GM21786 (cell line): ENCODE data around the gene VPS18.
"Not testable (repeated sequence)": the region's sequence is repeated elsewhere in the genome, so short reads cannot be mapped to it uniquely, and the experiment has no call there.

ENCODE experiments used
- ATAC-seq: cut with Tn5 transposase; IDR thresholded peaks from one replicate; pipeline ENCODE4 v1.9.1; 2021; ENCODE audit not compliant: unreplicated experiment

The VPS18 gene, protein sequence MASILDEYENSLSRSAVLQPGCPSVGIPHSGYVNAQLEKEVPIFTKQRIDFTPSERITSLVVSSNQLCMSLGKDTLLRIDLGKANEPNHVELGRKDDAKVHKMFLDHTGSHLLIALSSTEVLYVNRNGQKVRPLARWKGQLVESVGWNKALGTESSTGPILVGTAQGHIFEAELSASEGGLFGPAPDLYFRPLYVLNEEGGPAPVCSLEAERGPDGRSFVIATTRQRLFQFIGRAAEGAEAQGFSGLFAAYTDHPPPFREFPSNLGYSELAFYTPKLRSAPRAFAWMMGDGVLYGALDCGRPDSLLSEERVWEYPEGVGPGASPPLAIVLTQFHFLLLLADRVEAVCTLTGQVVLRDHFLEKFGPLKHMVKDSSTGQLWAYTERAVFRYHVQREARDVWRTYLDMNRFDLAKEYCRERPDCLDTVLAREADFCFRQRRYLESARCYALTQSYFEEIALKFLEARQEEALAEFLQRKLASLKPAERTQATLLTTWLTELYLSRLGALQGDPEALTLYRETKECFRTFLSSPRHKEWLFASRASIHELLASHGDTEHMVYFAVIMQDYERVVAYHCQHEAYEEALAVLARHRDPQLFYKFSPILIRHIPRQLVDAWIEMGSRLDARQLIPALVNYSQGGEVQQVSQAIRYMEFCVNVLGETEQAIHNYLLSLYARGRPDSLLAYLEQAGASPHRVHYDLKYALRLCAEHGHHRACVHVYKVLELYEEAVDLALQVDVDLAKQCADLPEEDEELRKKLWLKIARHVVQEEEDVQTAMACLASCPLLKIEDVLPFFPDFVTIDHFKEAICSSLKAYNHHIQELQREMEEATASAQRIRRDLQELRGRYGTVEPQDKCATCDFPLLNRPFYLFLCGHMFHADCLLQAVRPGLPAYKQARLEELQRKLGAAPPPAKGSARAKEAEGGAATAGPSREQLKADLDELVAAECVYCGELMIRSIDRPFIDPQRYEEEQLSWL

DNA sequence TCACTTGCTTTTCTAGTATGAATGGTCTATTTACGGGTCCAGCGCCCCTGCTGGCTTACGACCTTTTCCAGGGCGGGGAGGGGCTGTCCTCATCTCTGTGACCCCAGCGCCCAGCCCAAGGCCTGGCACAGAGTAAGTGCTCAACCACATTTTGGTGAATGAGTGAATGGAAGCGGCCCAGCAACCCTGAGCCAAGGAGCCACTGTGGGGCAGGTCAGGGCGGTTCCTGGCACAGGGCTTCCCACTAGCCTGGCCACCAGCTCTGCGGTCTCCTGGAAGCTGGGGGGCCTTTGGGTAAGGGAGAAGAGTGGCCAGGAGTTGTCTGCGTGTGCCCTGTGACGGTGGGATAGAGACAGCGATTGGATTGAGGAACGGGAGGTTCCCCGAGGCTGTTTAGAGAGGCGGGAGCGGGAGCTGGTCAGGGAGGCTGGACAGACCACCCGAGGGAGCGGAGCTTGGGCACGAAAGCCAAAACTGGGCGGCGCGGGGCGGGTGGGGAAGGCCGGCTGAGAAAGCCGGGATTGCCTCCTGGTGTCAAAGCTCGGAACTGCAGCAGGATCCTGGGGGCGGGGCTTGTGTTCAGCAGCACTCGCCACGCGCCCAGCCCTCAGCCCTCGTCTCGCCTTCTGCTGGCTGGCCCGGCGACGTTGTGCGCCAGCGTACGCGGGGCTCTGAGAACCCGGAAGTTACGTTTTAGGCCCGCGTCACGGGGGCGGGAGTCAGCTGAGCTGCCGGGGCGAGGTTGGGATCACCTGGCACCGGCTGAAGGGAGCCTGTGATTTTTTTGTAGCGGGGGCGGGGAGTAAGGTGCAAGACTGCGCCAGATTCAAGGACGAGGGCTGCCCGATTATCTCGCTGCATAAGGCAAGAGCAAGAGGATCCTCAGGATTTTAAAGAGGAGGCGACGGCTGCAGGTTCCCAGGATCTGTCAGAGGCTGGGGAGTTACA is at the start of gene VPS18:
TSS of gene VPS18 (plus strand) at position 718 of the 948 bp plus-strand sequence. CDS start 319 bp downstream, outside the sequence.
- peak; percentile 82 for ATAC-seq

DNA sequence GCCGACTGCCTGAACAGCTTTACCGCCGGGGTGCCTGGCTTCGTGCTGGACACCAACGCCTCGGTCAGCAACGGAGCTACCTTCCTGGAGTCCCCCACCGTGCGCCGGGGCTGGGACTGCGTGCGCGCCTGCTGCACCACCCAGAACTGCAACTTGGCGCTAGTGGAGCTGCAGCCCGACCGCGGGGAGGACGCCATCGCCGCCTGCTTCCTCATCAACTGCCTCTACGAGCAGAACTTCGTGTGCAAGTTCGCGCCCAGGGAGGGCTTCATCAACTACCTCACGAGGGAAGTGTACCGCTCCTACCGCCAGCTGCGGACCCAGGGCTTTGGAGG is 49.6 kb upstream of the VPS18 start:
- no peak for ATAC-seq

DNA sequence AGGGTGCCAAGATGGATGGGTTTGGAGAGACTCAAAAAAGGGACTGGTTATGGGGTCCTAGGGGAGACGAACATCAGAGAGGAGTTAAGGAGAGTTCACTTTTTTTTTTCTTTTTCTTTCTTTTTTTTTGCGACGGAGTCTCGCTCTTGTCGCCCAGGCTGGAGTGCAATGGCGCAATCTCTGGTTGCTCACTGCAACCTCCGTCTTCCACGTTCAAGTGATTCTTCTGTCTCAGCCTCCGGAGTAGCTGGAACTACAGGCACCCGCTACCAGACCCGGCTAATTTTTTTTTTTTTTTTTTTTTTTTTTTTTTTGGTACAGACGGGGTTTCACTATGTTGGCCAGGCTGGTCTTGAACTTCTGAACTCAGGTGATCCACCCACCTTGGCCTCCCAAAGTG is 49.2 kb upstream of the VPS18 start:
- no peak for ATAC-seq

DNA sequence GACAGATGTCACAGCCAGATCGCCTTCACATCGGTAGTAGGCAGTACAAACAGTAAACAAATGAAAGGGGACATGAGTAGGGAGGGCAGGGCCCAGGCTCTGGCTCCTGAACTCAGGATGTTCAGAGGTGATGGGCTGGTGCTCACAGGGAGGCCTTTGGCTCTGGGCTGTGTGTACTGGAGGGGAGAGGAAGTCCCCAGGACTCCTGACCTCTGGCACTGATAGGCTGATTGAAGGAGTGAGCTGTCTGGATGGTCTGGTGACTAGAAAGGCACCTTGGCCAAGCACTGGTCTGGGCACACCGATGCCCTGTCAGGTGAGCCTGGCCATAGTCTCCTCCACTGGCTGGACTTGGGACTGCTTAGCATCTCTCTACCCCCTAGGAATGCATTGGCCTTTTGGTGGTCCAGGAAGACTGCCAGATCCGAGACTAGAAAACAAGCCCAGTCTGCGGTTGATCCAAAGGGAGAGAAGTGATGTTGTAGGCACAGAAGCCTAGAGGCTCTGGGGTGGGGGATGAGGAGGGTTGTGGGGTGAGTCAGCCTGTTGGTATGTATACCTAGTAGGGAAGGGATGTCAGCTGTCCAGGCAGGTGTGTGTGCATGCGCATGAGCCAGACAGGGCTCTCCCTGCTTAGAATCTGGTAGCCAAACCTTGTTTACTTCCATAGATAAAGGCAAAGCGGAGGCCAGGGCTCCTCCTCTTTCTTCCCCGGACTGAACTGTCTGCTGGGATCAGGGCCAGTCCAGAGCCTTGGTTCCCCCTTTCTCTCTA is 48.6 kb upstream of the VPS18 start:
- ATAC-seq: no peak

DNA sequence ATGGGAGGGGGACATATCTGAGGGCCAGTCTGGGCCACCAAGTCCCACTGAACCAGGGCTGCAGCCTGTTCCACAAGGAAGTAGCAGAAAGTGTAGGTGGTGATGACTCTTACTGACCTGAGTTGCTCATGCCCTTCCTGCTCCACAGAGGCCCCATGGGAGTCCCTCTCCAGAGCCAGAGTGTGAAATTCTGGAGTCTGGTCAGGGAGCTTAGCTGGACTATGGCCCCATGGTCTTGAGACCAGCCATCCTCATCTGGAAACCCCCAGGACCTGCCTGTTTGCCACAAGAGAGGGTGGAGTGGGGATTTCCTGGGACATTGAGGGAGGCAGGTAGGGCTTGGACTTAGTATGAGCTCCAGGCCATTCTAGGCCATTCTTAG is 47.4 kb upstream of the VPS18 start:
- ATAC-seq: peak; percentile 5

DNA sequence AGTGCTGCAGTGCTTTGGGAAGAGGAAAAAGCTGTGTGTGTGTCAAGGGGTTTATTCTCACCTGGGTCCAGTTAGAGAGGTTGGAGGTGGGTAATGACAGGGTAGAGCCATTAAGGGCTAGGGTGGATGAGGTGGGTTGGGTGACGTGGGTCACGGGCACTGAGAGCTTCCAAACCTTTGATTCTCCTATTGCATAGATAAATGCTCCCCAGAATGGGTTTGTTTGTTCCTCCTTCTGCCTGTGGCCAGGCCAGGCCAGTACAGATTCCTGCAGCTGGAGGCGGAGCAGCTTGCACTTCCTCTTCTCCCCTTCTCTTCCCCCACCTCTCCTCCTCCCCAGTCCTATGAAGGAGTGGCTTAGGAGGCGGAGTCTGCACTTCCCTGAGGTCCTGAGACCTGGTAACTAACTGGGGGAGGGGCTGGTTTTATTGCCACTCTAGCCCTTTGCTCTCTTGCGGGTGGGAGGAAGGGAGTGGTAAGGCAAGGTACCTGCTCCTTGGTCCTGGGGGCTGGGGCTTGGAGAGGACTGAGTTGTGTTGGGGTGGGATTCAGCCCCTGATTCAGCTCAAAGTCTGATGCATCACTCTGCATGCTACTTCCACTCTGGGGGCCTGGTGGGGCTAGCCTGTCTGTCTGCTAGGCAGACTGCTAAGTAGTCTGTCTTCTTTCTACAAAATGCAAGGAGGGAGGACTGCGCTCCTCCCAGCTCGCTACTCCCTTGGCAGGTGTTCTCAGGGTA is 46.9 kb upstream of the VPS18 start:
- peak; percentile 71 for ATAC-seq

DNA sequence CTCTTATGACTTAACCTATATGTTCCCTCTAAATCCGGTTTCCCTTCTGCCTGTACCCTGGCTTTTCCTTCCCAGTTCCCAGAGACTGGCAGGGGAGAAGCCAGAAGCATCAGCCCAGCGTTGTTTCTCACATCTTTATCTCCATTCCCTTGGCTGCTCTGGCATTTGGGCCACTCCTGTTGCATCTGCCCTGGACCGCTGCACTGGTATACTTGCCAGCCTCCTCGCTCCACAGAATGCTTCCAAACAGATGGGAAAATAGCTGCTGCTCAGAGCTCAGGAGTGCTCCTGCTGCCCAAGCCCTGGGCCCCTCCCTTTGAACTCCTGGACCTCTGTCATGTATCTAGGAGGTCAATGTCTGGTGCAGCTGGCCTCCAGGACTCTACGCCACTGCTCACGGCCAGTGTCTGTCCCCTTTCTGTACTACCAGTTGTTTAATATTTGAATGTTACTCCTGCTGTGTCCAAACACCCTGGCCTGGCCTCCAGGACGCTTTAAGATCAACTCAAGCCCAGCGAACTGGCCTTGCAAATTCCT is 43.6 kb upstream of the VPS18 start:
- ATAC-seq: no peak

DNA sequence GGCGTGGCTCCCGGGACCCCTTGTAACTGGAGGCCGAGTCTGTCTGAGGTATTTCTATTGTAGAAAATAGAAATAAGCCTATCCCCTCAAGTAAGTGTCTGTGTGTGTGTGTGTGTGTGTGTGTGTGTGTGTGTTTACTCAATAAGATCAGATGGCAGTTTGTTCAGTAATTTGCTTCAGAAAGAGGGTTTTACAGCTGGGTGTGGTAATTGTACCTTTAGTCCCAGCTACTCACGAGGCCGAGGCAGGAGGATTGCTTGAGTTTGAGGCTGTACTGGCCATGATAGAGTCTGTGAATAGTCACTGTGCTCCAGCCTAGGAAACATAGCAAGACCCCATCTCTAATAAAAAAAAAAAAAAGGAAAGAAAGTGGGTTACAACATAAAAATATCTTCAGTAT is 41.7 kb upstream of the VPS18 start:
- ATAC-seq: no peak

DNA sequence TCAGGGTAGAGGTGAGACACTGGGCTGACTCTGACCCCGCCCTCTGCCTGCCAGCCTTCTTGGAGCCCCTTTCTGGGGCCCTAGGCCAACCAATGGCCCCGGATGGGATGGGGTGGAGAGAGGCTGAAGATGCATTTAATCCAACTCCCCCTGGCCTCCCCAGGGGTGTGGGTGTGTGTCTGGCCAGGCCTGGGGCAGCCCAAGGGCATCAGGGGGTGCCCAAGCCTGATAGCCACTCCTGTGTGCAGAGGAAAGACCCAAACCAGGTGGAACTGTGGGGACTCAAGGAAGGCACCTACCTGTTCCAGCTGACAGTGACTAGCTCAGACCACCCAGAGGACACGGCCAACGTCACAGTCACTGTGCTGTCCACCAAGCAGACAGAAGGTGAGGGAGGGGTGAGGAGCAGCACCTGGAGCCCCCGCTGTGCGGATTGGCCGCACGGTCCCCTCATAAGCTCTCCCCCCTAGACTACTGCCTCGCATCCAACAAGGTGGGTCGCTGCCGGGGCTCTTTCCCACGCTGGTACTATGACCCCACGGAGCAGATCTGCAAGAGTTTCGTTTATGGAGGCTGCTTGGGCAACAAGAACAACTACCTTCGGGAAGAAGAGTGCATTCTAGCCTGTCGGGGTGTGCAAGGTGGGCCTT is 40.9 kb upstream of the VPS18 start:
- ATAC-seq: no peak

DNA sequence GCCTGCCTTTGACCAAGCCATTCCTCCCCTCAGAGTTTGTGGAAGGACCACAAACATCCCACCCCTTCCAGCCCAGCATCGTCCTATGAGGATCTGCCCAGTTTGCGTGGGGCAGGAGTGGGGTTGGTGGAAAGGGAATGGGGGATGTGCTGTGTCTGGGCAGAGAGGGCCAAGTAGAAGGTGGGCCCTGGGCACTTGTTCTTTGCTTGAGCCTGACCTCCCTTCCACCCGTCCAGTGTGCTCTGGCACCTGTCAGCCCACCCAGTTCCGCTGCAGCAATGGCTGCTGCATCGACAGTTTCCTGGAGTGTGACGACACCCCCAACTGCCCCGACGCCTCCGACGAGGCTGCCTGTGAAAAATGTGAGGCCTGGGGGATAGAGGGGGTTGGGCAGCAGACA is 40.1 kb upstream of the VPS18 start:
- no peak for ATAC-seq

DNA sequence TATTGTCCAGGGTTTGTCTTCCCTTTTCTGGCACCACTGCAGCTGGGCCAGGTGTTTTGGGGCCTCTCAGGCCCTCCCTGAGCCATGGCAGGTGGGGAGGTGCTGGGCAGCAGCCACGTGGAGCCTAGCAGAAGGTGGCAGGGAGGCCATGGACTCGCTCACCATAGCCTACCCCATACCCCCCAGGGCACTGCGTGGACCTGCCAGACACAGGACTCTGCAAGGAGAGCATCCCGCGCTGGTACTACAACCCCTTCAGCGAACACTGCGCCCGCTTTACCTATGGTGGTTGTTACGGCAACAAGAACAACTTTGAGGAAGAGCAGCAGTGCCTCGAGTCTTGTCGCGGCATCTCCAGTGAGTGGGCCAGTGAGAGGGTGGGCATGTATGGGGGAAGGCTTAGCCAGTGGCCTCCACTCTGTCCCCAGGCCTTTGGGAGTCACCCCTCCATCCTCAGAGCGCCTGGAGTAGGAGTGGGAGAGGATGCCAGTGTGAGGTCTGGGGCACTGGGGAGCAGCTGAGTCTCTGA is 38.5 kb upstream of the VPS18 start:
- ATAC-seq: no peak

DNA sequence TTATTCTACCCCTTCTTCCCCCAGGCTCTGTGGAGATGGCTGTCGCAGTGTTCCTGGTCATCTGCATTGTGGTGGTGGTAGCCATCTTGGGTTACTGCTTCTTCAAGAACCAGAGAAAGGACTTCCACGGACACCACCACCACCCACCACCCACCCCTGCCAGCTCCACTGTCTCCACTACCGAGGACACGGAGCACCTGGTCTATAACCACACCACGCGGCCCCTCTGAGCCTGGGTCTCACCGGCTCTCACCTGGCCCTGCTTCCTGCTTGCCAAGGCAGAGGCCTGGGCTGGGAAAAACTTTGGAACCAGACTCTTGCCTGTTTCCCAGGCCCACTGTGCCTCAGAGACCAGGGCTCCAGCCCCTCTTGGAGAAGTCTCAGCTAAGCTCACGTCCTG is 37.5 kb upstream of the VPS18 start:
- ATAC-seq: no peak

DNA sequence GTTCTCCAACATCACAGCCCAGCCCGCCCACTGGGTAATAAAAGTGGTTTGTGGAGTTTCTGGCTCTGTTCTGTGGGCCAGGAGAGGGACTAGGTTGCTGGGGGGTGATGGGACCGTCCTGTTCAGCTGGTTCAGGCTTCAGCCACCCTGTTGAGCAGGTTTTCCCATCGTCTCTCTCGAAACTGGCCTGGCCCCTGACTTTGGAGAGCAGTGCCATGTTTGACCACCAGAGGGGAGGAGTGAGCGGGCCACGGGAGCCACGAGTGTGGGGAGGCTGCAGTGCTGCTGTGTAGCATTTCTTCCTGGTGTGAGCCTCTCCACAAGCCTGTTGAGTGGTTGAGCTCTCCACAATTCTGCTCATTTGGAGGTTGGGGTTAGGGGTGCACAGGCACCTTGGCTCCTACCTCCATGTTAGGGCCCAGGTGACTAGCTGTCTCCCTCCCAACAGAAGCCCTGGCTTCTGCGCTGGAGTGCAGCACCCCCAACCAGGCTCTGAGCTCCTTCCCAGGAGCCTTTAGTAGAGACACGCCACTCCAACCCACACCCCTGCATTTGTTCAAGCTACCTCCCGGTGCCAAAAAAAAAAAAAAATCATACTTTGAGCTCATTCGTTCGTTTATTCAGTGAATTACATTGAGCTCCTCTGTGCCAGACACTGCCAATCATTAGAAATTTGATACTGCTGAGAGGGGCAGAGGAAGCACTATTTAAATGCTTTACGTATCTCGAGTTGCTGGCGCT is 36.5 kb upstream of the VPS18 start:
- peak; percentile 53 for ATAC-seq

DNA sequence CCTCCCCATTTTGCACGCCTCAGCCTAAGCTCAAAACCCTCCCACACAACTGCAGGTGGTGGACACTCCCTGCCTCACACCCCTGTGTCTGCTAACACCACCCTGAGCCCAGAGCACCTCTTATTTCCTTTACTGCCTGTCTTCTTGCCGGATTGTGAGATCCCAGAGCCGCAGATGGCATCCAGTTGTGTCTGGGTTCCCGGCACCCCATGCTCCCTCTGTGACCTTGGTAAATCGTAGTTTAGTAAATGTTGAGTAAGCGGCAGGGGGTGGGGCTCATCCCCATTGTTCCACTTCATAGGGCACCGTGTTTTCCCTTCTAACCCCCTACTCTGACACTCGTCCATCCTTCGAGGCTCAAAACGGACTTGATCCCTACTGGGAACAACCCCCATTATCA is 35.5 kb upstream of the VPS18 start:
- ATAC-seq: no peak

DNA sequence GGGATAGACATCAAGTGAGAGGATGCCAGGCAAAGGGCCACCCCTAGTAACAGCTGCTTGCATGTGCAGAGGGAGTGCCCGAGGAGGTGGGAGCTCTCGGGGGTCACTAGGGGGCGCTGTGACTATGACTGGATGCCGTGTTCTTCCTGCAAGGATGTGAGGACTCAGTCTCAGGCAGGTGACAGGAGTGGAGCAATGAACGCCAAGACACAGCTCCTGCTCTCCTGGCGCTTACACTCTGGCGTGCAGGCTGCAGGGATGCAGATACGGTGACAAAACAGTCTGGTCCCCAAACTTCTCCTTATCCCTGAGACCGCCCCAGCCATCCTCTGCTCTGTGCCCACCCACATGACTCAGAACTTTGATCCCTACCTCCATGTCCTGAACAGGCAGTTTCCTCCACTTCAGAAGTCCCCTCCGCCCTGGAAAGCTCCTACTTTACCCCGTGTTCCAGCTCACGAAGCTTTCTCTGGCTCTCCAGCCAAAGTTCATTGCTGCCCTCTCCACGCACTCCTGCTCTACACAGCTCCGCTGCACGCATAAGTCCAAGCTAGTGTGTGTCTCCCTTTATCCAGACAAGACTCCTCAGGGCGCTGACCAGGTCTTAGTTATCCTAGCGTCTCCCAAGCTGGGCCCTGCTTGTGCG is 34.9 kb upstream of the VPS18 start:
- ATAC-seq: peak; percentile 53

DNA sequence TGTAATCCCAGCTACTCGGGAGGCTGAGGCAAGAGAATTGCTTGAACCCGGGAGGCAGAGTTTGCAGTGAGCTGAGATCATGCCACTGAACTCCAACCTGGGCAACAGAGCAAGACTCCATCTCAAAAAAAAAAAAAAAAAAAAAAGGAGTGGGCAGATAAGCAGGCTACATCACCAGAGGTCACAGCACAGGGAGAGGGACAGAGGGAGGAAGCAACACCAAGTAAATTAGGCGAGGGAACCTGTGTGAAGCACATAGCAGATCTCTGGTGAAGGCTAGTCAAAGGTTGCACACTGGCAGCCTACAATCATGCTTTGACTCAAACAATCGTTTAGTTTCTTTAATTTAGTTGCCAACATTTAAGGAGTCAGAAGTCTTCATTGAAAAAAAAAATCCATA is 33.1 kb upstream of the VPS18 start:
- ATAC-seq: not testable (repeated sequence)

DNA sequence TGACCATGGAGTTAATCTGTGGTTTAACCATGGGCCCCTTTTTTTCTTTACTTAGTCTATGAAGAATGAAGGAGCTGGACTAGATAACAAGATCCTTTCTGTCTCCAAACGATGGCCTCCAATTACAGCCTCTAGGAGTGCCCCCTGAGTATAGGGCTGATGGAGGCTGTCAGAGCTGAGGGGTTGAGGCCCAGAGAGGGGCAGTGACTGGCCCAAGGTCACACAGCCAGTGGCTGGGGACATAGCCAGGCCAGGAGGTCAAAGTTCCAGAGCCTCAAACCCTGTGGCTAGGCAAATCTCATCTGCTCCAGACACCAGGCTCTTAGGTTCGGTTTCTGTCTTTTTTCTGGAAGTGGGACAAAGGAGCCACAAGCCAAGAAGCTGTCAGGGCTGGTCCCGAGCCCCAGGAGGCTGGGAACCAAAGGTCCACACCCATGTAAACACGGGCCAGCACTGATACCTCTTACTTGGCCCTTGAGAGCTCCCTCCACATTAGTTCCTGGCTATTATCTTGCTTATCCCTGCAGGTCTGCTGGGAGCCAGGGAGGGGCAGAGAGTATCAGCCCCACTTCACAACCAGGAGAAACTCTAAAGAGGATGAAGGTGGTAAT is 30.5 kb upstream of the VPS18 start:
- ATAC-seq: no peak
